ENCODE measurements around the gene SMIM17.

The SMIM17 gene

GRCh38 chr19:56692206-56692895 lies 49.4 kb downstream of the SMIM17 start:
- H3K4me3 ChIP-seq (ENCODE audit: control insufficient read depth, low read depth, low read length), result no peak overlapping the region
- DNase-seq (ENCODE audit: low read depth), result no peak
- TF ChIP-seq CTCF (IDR thresholded peaks at IDR 0.05; ENCODE audit: control insufficient read depth, insufficient read depth, low read depth, low read length, missing control alignments), result no peak

- DNase-seq (ENCODE audit: low read depth), result no peak
- no peak for TF ChIP-seq CTCF (IDR thresholded peaks at IDR 0.05; ENCODE audit: control insufficient read depth, insufficient read depth, low read depth, low read length, missing control alignments)
Observed at GRCh38 chr19:56699552-56699951, 56.6 kb downstream of the SMIM17 start.

GRCh38 chr19:56701895-56702294 lies 58.9 kb downstream of the SMIM17 start:
- no peak for TF ChIP-seq CTCF (IDR thresholded peaks at IDR 0.05; ENCODE audit: control insufficient read depth, insufficient read depth, low read depth, low read length, missing control alignments)
- no peak overlapping the region for H3K4me3 ChIP-seq (ENCODE audit: control insufficient read depth, low read depth, low read length)
- DNase-seq (ENCODE audit: low read depth), result no peak

More at GRCh38 chr19:56699552-56699951, 56.6 kb downstream of the SMIM17 start:
- no peak overlapping the region for H3K4me3 ChIP-seq (ENCODE audit: control insufficient read depth, low read depth, low read length)

GRCh38 chr19:56705939-56706338 lies 63.0 kb downstream of the SMIM17 start:
- H3K4me3 ChIP-seq (ENCODE audit: control insufficient read depth, low read depth, low read length), result no peak overlapping the region
- no peak for DNase-seq (ENCODE audit: low read depth)
- TF ChIP-seq CTCF (IDR thresholded peaks at IDR 0.05; ENCODE audit: control insufficient read depth, insufficient read depth, low read depth, low read length, missing control alignments), result no peak
